SK-N-SH (cell line): ENCODE data around the gene SWAP70. TPM values are rescaled to one million over a fixed set of nuclear protein-coding genes. Genes with fewer than 3 reads are reported as not detected.
A peak's percentile ranks its signal among the peaks of the same experiment; 100 is the strongest.

ENCODE experiments used
- CTCF ChIA-PET: fragments of 300-600, 350-600 bp; formaldehyde crosslinking; extraction: SDS; loops from one replicate; lab custom pipeline; 2021; lab: Yijun Ruan, JAX
- POLR2A ChIA-PET: fragments of 350-600 bp; sonication (Branson Sonifier 250); formaldehyde crosslinking; extraction: SDS; loops from one replicate; lab custom pipeline; 2020; ENCODE audit warnings: antibody characterized with exemption, inconsistent platforms; lab: Yijun Ruan, JAX
- DNase-seq: peaks from one replicate; pipeline ENCODE4 v3.0.0; 2012
- H2AFZ ChIP-seq: fragments of 200-600 bp; sonication (generic); 2 replicates; pipeline ENCODE4 v1.8.1; 2016; ENCODE audit warnings: antibody characterized with exemption, mild to moderate bottlenecking, low read depth
- H3F3A ChIP-seq: fragments of 200-600 bp; sonication (generic); replicated peaks from 2 replicates; pipeline ENCODE3; 2016; ENCODE audit warnings: antibody characterized with exemption, mild to moderate bottlenecking; ENCODE audit not compliant: insufficient read depth
- H3K27ac ChIP-seq, 2 experiments: fragments of 200-500 bp in 1 of 2; fragments of 200-600 bp in 1 of 2; sonication (Bioruptor generic) in 1 of 2; sonication (generic), shearing (Covaris generic) in 1 of 2; 2 replicates each; pipeline versions ENCODE4 v1.5.1 to v1.6.1; 2014 to 2016; ENCODE audit warnings: low read depth in 2 of 2, inconsistent platforms in 1 of 2, low read length in 1 of 2, mild to moderate bottlenecking in 1 of 2, mixed read lengths in 1 of 2
- H3K27me3 ChIP-seq: fragments of 200-600 bp; sonication (generic), shearing (Covaris generic); 2 replicates; pipeline ENCODE4 v1.6.1; 2016; ENCODE audit warnings: mixed run types; ENCODE audit not compliant: insufficient read depth
- H3K36me3 ChIP-seq, 2 experiments: fragments of 200-500 bp in 1 of 2; fragments of 200-600 bp in 1 of 2; sonication (Bioruptor generic) in 1 of 2; sonication (generic) in 1 of 2; replicated peaks in 1 of 2; 2 replicates each; pipeline versions ENCODE3 to v1.5.1; 2014 to 2016; ENCODE audit warnings: low read length in 1 of 2, mild to moderate bottlenecking in 1 of 2; ENCODE audit not compliant: insufficient read depth in 2 of 2, control insufficient read depth in 1 of 2
- H3K4me1 ChIP-seq, 2 experiments: fragments of 200-500 bp in 1 of 2; fragments of 200-600 bp in 1 of 2; sonication (Bioruptor generic) in 1 of 2; sonication (generic), shearing (Covaris generic) in 1 of 2; 2 replicates each; pipeline versions ENCODE4 v1.5.1 to v1.6.1; 2014 to 2016; ENCODE audit warnings: low read depth in 1 of 2, low read length in 1 of 2, mixed run types in 1 of 2; ENCODE audit not compliant: insufficient read depth in 2 of 2, control insufficient read depth in 1 of 2
- H3K4me2 ChIP-seq: fragments of 200-600 bp; sonication (generic), shearing (Covaris generic); 2 replicates; pipeline ENCODE4 v1.6.1; 2017; ENCODE audit warnings: mixed run types
- H3K4me3 ChIP-seq, 2 experiments: fragments of 200-500 bp in 1 of 2; fragments of 200-600 bp in 1 of 2; sonication (Bioruptor generic) in 1 of 2; sonication (generic), shearing (Covaris generic) in 1 of 2; 2 replicates each; pipeline versions ENCODE4 v1.5.1 to v1.8.1; 2014 to 2016; ENCODE audit warnings: low read depth in 2 of 2, inconsistent platforms in 1 of 2, low read length in 1 of 2, mild to moderate bottlenecking in 1 of 2, mixed read lengths in 1 of 2, moderate library complexity in 1 of 2
- H3K79me2 ChIP-seq: fragments of 200-600 bp; sonication (generic); 2 replicates; pipeline ENCODE4 v1.8.1; 2017; ENCODE audit warnings: mild to moderate bottlenecking; ENCODE audit not compliant: insufficient read depth
- H3K9ac ChIP-seq: fragments of 200-600 bp; sonication (generic); 2 replicates; pipeline ENCODE4 v1.6.1; 2017; ENCODE audit warnings: mixed run types
- H3K9me2 ChIP-seq: fragments of 200-600 bp; sonication (generic); 2 replicates; pipeline ENCODE4 v1.6.1; 2017; ENCODE audit warnings: mixed run types
- H3K9me3 ChIP-seq: fragments of 200-600 bp; sonication (generic); 2 replicates; pipeline ENCODE4 v1.6.1; 2017; ENCODE audit warnings: mixed run types, mild to moderate bottlenecking, moderate library complexity
- H4K20me1 ChIP-seq: fragments of 200-600 bp; sonication (generic); 2 replicates; pipeline ENCODE4 v1.6.1; 2017; ENCODE audit warnings: mild to moderate bottlenecking, mixed run types; ENCODE audit not compliant: insufficient read depth
- CHD2 ChIP-seq: fragments of 150-350 bp; IDR thresholded peaks from 2 replicates; pipeline ENCODE4 v1.6.1; 2018; ENCODE audit warnings: low read length; ENCODE audit not compliant: partially characterized antibody
- EP300 ChIP-seq, 2 experiments: IDR thresholded peaks; 2 replicates each; pipeline versions ENCODE4 v1.4.0 to v1.6.1; 2012; ENCODE audit warnings: borderline replicate concordance in 1 of 2, low read depth in 1 of 2, low read length in 1 of 2
- EZH2phosphoT487 ChIP-seq: fragments of 200-600 bp; sonication (generic); IDR thresholded peaks from 2 replicates; pipeline ENCODE4 v1.6.1; 2017; ENCODE audit warnings: low read depth, mixed run types, mild to moderate bottlenecking, antibody characterized with exemption, moderate library complexity, borderline replicate concordance
- FOXJ3 ChIP-seq: sonication (generic); formaldehyde crosslinking; IDR thresholded peaks from 2 replicates; pipeline ENCODE4 v1.5.1; 2020; ENCODE audit warnings: mild to moderate bottlenecking, missing genetic modification reagents
- FOXM1 ChIP-seq: IDR thresholded peaks from 2 replicates; pipeline ENCODE4 v1.4.0; 2012; ENCODE audit warnings: low read depth, mild to moderate bottlenecking
- GATA2 ChIP-seq: sonication (generic); formaldehyde crosslinking; IDR thresholded peaks from 2 replicates; pipeline ENCODE4 v1.5.0; 2020; ENCODE audit warnings: mild to moderate bottlenecking, missing genetic modification reagents
- MEF2A ChIP-seq: IDR thresholded peaks from 2 replicates; pipeline ENCODE4 v1.4.0; 2012; ENCODE audit warnings: low read depth, borderline replicate concordance
- NFIC ChIP-seq: IDR thresholded peaks from 2 replicates; pipeline ENCODE4 v1.4.0; 2012; ENCODE audit warnings: borderline replicate concordance
- NRF1 ChIP-seq: IDR thresholded peaks from 2 replicates; pipeline ENCODE4 v1.6.1; 2012; ENCODE audit warnings: low read depth, mild to moderate bottlenecking, low read length
- REST ChIP-seq: IDR thresholded peaks from 2 replicates; pipeline ENCODE4 v1.6.1; 2012; ENCODE audit warnings: mild to moderate bottlenecking, low read depth, low read length, moderate library complexity
- SIN3A ChIP-seq: IDR thresholded peaks from 2 replicates; pipeline ENCODE4 v1.6.1; 2012; ENCODE audit warnings: low read depth, mild to moderate bottlenecking, low read length, moderate library complexity, borderline replicate concordance
- TAF1 ChIP-seq: IDR thresholded peaks from 2 replicates; pipeline ENCODE4 v1.6.1; 2012; ENCODE audit warnings: low read depth, mild to moderate bottlenecking, low read length, moderate library complexity, borderline replicate concordance
- YY1 ChIP-seq: IDR thresholded peaks from 2 replicates; pipeline ENCODE4 v1.4.0; 2012; ENCODE audit warnings: low read depth, mild to moderate bottlenecking
- WGBS: methylation state at CpG from one replicate; pipeline ENCODE4 v1.1.6; 2017; ENCODE audit warnings: low lambda C conversion rate; 5-methylcytosine and 5-hydroxymethylcytosine counted together
- polyA plus RNA-seq, 3 experiments: library from polyadenylated mRNA; depleted of rRNA; stranded (reverse); fragments of >200 nt; gene quantifications; 2 replicates each; pipeline ENCODE4 v1.2.3, GENCODE V29; 2012
- TF ChIP-seq, protein P1 (sequence below): IDR thresholded peaks from 2 replicates; pipeline ENCODE4 v1.4.0; 2012; ENCODE audit warnings: low read depth, borderline replicate concordance
- TF ChIP-seq, protein P2 (sequence below): fragments of 150-350 bp; IDR thresholded peaks from 2 replicates; pipeline ENCODE4 v1.6.1; 2016; ENCODE audit warnings: mild to moderate bottlenecking, low read depth, low read length
- TF ChIP-seq, protein P3 (sequence below): fragments of 200-600 bp; sonication (generic); IDR thresholded peaks from 2 replicates; pipeline ENCODE4 v1.6.1; 2017; ENCODE audit warnings: antibody characterized with exemption, mild to moderate bottlenecking, moderate library complexity
- TF ChIP-seq, protein P4 (sequence below): fragments of 150-350 bp; IDR thresholded peaks from 2 replicates; pipeline ENCODE4 v1.6.1; 2017; ENCODE audit warnings: antibody characterized with exemption, low read length, low read depth, borderline replicate concordance

The SWAP70 gene
- polyA plus RNA-seq, 1 of the 3 experiments (the other 2 are of a cell fraction) = 10.6 TPM

- Histone ChIP-seq H2AFZ (no peak overlapping the region), H3F3A (peaks cover 8% of the 10 kb centered on the region), H4K20me1 (no peaks in the 10 kb centered on the region), H3K27me3 (no peaks in the 10 kb centered on the region), H3K27ac (peak overlapping the region in 1 of 2 experiments; percentile 68; a peak in 2 of 4 replicates), H3K9me3 (no peaks in the 10 kb centered on the region), H3K4me1 (peaks cover 7 to 15% of the 10 kb centered on the region in 2 experiments; a peak in 2 of 4 replicates), H3K4me2 (no peak overlapping the region), H3K36me3 (peaks cover 37 to 45% of the 10 kb centered on the region in 2 experiments), H3K4me3 (no peak overlapping the region), H3K9me2 (no peaks in the 10 kb centered on the region), H3K79me2 (no peaks in the 10 kb centered on the region), H3K9ac (no peak overlapping the region)
- ChIA-PET CTCF (no interaction called here), POLR2A (no interaction called here)
- TF ChIP-seq SIN3A (no peak), MEF2A (no peak), CHD2 (no peak), EP300 (IDR thresholded peaks at IDR 0.05; ENCODE audit: borderline replicate concordance in 1 of 2, low read depth in 1 of 2, low read length in 1 of 2) (no peak), REST (no peak), TAF1 (no peak), NFIC (no peak), YY1 (no peak), NRF1 (no peak), EZH2phosphoT487 (no peak), GATA2 (CRISPR knock-in tag) (no peak), FOXM1 (no peak), FOXJ3 (CRISPR knock-in tag) (no peak)
- TF ChIP-seq, protein P1, sequence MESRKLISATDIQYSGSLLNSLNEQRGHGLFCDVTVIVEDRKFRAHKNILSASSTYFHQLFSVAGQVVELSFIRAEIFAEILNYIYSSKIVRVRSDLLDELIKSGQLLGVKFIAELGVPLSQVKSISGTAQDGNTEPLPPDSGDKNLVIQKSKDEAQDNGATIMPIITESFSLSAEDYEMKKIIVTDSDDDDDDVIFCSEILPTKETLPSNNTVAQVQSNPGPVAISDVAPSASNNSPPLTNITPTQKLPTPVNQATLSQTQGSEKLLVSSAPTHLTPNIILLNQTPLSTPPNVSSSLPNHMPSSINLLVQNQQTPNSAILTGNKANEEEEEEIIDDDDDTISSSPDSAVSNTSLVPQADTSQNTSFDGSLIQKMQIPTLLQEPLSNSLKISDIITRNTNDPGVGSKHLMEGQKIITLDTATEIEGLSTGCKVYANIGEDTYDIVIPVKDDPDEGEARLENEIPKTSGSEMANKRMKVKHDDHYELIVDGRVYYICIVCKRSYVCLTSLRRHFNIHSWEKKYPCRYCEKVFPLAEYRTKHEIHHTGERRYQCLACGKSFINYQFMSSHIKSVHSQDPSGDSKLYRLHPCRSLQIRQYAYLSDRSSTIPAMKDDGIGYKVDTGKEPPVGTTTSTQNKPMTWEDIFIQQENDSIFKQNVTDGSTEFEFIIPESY = no peak
- TF ChIP-seq, protein P2, sequence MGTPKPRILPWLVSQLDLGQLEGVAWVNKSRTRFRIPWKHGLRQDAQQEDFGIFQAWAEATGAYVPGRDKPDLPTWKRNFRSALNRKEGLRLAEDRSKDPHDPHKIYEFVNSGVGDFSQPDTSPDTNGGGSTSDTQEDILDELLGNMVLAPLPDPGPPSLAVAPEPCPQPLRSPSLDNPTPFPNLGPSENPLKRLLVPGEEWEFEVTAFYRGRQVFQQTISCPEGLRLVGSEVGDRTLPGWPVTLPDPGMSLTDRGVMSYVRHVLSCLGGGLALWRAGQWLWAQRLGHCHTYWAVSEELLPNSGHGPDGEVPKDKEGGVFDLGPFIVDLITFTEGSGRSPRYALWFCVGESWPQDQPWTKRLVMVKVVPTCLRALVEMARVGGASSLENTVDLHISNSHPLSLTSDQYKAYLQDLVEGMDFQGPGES = no peak
- TF ChIP-seq, protein P3, sequence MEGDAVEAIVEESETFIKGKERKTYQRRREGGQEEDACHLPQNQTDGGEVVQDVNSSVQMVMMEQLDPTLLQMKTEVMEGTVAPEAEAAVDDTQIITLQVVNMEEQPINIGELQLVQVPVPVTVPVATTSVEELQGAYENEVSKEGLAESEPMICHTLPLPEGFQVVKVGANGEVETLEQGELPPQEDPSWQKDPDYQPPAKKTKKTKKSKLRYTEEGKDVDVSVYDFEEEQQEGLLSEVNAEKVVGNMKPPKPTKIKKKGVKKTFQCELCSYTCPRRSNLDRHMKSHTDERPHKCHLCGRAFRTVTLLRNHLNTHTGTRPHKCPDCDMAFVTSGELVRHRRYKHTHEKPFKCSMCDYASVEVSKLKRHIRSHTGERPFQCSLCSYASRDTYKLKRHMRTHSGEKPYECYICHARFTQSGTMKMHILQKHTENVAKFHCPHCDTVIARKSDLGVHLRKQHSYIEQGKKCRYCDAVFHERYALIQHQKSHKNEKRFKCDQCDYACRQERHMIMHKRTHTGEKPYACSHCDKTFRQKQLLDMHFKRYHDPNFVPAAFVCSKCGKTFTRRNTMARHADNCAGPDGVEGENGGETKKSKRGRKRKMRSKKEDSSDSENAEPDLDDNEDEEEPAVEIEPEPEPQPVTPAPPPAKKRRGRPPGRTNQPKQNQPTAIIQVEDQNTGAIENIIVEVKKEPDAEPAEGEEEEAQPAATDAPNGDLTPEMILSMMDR = no peak
- TF ChIP-seq, protein P4, sequence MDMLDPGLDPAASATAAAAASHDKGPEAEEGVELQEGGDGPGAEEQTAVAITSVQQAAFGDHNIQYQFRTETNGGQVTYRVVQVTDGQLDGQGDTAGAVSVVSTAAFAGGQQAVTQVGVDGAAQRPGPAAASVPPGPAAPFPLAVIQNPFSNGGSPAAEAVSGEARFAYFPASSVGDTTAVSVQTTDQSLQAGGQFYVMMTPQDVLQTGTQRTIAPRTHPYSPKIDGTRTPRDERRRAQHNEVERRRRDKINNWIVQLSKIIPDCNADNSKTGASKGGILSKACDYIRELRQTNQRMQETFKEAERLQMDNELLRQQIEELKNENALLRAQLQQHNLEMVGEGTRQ = no peak
- 77% methylated on average over 6 of the region's 6 CpGs for WGBS
- DNase-seq = no peak
Observed at GRCh38 chr11:9784602-9785315, 120.9 kb downstream of the SWAP70 start.
